Activated CD8-positive, alpha-beta memory T cell treated with anti-CD3 and anti-CD28 coated beads for 24 hours (primary cell): ENCODE measurements around the gene PSAPL1.

Source experiments
- DNase-seq: peaks from one replicate; pipeline ENCODE4 v3.0.0-alpha.2; 2020

Gene PSAPL1

DNA sequence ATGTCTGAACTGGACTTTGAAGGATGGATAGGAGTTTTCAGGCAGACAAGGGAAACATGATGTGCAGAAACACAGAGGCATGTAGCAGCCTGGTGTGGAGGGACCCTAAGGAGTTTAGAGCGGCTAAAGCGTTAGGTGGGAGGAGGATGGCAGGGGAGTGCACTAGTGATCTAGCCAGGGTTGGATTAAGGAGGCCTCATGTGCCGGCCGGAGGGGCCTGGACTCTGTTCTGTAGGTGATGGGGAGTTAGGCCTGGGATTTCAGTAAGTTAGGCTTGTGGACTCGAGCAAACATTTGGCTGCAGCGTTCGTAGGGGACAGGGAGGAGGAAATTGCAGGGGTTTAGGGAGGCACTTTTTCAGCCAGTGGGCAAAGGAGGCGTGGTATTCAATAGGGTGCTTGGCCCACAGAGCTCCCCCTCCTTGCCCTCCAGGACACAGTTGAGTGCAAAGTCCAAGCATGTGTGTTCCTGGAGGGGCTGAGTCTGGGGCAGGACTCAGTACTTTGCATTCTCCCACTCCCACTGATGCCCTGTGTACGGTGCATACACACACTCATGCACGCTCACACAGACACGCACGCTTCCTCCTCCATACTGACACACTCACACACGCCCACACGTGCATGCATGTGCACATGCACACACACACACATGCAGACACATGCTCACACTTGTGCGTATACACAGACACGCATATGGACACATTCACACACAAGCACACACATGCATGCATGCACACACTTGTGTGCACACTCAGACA, 18.6 kb downstream of the PSAPL1 start:
- no peak for DNase-seq

- DNase-seq = no peak
Observed at GRCh38 chr4:7414736-7415510, 19.8 kb downstream of the PSAPL1 start.

- DNase-seq = no peak
Observed at GRCh38 chr4:7414046-7414445, 20.7 kb downstream of the PSAPL1 start.

DNA sequence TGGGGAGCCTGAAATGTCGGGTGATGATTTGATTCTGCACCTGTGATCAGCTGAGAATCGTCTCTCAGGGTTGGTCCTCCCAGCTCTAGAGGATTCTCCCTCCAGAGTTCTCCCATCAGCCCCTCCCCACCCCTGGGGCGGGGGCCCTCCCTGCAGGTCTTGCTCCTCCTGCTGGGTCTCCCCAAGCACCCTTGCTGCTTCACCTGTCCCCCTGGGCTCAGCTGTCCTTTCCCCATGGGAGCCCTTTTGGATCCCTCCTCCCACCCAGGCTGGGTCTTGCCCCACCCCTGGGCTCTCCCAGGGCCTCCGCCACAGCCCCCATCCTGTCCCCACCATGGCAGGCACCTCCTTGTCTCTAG, 22.2 kb downstream of the PSAPL1 start:
- DNase-seq = no peak

DNA sequence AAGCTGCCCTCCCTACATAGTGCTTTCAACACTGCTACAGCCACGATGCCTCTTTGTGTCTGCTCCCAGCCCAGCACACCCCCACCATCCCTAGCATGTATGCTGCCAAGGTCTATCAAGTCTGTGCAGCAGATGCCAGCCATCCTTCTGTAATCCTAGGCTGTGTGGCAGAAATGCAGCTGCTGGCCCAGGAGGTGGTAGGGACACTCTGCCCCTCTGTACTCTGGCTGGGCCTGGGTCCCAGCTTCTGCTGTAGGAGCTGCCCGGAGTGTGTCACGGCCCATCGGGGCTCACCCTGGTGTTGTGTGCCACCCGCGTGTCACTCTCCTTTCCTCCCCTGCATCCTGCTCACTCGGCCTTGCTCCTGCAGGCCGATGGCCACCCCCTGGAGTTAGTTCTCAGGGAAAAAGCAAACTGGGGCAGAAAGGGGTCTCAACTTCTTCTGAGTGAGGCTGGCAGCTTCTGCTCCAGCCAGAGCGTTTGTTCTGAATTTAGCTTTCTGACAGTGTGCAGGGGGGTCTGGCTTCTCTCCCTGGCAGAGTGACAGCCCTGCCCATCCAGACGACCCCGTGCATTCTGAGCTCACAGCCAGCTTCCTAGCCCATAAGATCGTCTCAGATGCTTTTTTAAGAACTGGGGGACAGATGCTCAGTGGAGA, 22.7 kb downstream of the PSAPL1 start:
- no peak for DNase-seq

DNA sequence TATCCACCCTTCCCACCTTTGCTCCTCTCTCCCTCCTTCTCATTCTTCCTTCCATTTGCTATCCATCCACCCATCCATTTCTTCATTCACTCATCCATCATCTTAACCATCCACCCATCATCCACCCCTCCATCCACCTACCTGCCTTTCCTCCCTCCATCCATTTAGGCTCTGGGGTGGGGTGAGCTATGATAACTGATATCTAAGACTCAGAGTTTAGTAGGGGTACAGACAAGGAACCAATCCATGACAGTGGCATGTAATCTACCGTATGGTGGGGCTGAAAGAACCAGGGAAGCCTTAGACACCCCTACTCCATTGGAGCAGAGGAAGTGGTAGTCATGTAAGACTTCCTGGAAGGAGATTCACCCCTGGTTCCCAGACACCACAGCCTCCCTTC, 23.2 kb downstream of the PSAPL1 start:
- DNase-seq = no peak

GRCh38 chr4:7410446-7410845, 24.3 kb downstream of the PSAPL1 start:
- no peak for DNase-seq

DNA sequence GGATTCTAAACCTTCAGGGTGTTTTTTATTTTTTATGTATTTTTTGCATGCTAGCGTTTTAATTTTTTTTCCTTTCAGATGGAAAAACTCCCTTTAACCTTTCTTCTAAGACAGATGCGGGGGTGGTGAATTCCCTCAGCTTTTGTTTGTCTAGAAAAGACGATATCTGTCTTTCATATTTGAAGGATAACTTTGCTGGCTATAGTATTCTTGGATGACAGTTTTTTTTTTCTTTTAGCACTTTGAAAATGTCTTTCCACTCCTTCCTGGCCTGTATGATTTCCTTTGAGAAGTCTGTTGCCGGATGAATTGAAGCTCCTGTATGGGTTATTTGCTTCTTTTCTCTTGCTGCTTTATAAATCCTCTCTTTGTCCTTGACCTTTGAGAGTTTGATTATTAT, 26.6 kb downstream of the PSAPL1 start:
- no peak for DNase-seq

DNA sequence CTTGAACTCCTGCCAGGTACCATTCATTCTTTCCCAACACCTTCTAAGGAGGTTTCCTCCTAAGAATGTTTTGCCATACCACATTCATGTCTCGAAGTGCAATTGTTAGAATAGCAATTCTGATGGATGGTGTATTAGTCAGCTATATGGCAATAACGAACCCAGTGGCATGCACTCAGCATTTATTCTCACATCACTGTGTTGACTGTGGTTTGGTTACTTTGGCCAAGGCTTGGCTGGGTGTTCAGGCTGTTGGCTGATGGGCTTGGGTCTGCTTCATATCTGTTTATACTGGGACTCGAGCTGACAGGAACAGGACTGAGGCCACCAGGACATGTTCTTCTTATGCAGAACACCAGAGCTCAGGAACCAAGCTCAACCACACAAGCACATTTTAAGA, 31.7 kb downstream of the PSAPL1 start:
- DNase-seq = no peak

- no peak for DNase-seq
Observed at GRCh38 chr4:7402526-7402925, 32.2 kb downstream of the PSAPL1 start.

DNA sequence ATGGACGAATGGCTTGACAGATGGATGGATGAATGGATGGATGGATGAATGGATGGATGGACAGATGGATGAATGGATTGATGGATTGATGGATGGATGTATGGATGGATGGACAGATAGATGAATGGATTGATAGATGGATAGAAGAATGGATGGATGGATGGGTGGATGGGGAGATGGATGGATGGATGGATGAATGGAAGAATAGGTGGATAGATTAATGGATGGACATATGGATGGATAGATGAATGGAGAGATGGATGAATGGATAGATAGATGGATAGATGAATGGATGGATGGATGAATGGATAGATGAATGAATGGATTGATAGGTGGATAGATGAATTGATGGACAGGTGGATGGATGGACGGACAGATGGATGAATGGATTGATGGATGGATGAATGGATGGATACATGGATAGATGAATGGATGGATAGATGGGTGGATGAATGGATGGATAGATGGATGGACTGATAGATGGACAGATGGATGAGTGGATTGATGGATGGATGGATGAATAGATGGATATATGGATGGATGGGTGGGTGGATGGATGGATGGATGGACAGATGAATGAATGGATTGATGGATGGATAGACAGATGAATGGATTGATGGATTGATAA, 33.9 kb downstream of the PSAPL1 start:
- DNase-seq = no peak

DNA sequence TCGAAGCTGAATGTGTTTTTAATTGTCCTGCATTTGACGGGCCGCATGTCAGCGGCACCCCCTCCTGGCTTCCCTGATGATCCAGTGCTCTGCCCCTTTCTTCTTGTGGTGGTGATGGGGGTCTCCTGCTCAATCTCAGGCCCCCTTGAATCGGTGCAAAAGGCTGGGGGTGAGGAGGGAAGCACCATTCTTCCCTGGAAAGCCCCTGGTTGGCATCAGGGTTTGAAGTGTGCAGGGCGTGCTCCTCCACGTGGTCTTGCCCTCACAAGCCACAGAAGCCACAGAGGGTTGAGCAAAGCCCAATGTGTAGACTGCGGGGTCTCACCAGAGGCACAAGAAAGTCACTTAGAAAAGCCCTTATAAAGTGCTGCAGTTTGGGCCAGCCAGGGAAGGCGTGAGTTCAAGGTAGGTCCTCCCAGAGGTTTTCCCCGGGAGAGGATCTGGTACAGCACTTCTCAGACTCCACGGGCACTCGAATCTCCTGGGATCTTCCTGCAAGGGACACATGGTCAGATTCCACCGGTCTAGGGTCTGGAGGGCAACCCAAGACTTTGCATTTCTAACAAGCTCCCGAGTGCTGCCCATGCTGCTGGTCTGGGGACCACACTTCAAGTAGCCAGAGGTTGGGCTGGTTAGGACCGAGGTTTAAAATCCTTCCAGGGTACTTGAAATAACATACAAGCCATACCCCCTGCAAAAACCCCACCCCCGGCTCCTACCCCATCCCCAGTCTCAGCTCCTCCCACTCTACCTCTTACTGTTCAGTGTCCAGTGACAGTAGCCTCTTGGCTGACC, 35.1 kb downstream of the PSAPL1 start:
- no peak for DNase-seq

DNA sequence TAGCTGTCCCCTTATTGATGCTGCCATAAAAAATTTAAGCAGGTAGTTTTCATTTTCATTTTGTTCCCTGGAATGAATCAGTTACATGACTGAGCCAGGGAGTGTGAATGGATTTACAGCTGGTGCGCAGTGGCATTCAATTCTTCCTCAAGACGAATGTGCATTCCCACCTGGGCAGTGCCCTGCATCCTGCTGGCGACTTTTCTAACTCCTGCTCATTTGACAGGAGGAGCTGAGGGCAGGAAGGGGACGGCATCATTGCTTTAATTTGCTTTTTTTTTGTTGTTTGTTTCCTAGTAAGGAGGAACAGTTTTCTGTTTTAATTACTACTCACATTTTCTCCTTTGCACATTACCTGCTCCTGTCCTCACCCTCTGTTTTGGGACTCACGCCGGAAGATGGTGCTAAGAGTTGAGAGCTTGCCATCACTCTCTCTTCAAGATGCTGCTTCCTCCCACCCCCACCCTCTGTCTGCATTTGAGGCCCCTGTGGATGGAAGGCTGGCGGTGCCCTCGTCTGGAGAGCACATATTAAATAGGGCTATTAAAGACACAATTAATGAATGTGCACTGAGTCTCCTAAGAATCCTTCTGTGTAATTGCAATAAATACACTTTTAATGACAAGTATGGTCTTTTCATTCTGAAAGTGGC, 35.8 kb downstream of the PSAPL1 start:
- DNase-seq = no peak

GRCh38 chr4:7398104-7398423, 36.7 kb downstream of the PSAPL1 start:
- no peak for DNase-seq

GRCh38 chr4:7397206-7398103, 37.3 kb downstream of the PSAPL1 start:
- no peak for DNase-seq

DNA sequence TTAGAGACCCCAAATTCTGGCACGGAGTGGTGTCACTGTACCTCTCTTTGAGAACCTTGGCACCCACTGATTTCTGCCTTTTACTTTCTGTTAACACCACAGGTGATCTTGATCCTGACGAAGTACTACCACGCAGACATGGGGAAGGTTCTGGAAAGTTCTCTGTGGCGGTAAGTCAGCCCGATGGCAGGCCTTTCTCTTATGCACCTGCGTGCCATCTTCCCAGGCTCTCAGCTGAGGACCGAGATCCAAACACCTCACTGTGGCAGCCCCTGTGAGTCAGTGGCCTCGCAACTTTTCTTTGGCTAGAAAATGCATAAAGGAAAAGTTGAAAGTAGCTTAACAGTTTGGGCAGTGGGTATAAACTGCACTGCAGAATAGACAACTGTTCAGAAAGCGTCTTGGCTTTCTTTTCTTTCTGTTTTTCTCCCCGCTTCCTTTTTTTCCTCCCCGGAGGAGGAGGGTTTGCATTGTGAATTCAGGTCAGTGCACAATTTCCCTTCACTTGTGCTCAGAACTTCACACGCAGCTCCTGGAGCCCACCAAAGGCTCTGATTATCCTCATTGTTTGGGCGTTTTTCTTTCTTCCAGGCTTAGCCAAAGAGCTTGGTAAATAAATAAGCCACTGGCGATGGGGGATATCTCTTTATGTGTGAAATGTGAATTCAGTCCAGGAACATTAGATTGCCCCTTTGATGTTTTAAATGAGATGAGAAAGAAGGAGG, 38.4 kb downstream of the PSAPL1 start:
- no peak for DNase-seq

DNA sequence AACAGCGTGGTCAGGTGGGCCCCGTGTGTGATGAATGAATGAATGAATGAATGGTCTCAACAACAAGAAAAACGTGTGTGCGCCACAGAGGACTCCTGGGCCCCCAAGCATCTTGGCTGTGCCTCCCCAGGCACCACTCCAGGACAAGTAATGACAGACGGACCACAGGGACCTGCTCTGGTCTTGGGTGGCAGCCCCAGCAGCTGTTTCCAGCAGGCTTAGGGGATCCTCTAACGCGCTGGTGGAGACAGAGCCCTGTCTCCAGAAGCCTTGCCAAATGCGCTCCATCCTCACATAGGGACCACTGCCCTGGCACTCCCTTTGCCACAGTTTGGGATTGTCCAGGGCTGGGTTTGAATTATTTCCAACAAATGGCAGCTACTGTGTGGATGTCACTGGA, 39.1 kb downstream of the PSAPL1 start:
- DNase-seq = peak; percentile 41

DNA sequence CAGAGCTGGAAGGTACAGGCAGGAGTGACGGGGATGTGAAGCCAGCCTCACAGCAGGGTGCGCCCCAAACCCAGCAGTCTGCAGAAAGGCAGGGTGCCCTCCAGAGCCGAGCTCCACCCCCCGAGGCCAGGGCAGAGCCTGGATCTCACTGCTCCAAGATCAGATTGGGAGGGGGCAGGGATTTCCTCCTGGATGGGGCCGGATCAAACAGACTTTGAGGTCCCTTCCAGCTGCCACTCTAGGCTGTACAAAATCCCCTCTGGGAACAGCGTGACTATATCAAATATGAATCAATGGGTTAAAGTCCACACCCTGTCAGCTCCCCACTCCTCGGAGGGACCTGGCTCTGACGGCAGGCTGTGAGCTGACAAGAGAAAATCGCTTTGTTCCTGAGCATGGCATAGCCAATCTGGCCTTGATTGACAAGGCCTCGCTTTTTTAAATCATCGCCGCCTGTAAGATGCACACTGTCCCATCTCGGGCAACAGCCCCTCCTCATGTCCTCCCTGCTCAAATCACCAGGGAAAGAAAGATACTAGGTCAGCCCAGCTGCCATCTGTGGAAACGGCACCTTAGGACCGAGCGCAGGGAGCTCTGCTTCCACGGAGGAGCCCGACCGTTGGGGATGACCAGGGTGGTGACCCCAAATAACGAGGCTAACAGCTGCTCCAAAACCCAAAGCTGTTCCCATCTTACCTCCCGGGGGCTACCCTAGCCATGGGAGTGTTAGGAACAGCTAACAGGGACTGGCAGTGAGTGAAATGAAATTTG, 39.9 kb downstream of the PSAPL1 start:
- DNase-seq = peak; percentile 30
